ENCODE data around the gene CELA2A. TPM values are rescaled to one million over a fixed set of nuclear protein-coding genes. Genes with fewer than 3 reads are reported as not detected.
"Not testable (repeated sequence)": the region's sequence is repeated elsewhere in the genome, so short reads cannot be mapped to it uniquely, and the experiment has no call there.

Gene CELA2A
- total RNA-seq, 2 experiments from 2014 or later: not detected

GRCh38 chr1:15471067-15471466 is 14.5 kb downstream of the CELA2A start:
- ATAC-seq (ENCODE audit: poor library complexity); H3K4me1 Mint-ChIP-seq (ENCODE audit: low read depth); H3K9me3 Mint-ChIP-seq; intact Hi-C loops (cut with DNase I, micrococcal nuclease); H3K4me3 Mint-ChIP-seq; CTCF ChIA-PET; H3K27ac ChIP-seq (ENCODE audit: low read depth in 1 of 2, low read length in 2 of 2); DNase-seq; H3K27ac Mint-ChIP-seq; H3K36me3 ChIP-seq (ENCODE audit: insufficient read depth, low read length); H3K27me3 Mint-ChIP-seq; POLR2A ChIA-PET; H3K9me3 ChIP-seq (ENCODE audit: control insufficient read depth in 1 of 2, insufficient read depth in 1 of 2, low read length in 2 of 2); H3K4me1 ChIP-seq (ENCODE audit: insufficient read depth, low read length); H3K4me3 ChIP-seq (ENCODE audit: low read length); H3K36me3 Mint-ChIP-seq (ENCODE audit: low read depth); H3K27me3 ChIP-seq (ENCODE audit: control insufficient read depth in 1 of 2, insufficient read depth in 2 of 2, low read length in 2 of 2): not testable (repeated sequence)

DNA sequence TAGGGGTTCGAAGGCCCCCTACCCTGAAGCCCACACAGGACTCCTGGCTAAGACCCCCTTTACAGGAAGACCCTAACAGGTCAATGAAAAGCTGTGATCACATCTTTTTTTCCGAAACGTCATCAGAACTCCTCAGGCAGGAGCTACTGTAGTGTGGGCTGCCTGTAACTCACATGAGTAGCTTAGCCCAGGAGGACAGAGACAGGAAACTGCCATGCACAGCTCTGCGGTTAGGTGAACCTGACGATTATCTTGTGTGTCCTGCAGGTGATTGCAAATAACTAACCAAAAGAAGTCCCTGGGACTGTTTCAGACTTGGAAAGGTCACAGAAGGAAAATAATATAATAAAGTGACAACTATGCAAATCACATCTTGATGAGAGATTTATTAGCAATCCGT is 15.2 kb downstream of the CELA2A start:
- H3K9me3 ChIP-seq (ENCODE audit: control insufficient read depth in 1 of 2, insufficient read depth in 1 of 2, low read length in 2 of 2): not testable (repeated sequence)

DNA sequence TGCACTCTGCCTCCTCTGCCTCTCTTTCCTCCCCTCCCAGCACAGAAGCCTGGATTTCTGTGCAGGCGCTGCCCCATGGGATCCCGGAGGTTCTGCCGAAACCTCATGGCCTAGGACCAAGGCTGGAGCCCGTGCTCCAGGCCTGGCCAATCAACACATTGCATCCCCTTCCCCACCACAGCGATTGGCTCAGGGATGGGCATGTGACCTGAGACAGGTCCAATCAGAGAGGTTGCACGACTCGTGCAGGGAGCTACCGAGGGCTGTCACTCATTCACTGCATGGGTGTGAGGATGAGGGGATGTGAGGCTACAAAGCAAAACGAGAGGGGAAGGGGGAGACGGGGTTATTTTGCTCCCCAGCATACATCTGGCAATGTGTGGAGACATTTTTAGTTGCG is 16.1 kb downstream of the CELA2A start:
- no peak for ATAC-seq (ENCODE audit: poor library complexity)
- H3K4me1 Mint-ChIP-seq (ENCODE audit: low read depth): no peaks in the 10 kb centered on the region
- intact Hi-C loops (cut with DNase I, micrococcal nuclease): no loop called here

More for the DNA sequence above, 15.2 kb downstream of the CELA2A start:
- ATAC-seq (ENCODE audit: poor library complexity); H3K4me1 ChIP-seq (ENCODE audit: insufficient read depth, low read length); H3K4me1 Mint-ChIP-seq (ENCODE audit: low read depth); H3K4me3 ChIP-seq (ENCODE audit: low read length); CTCF ChIA-PET; DNase-seq; H3K27ac ChIP-seq (ENCODE audit: low read depth in 1 of 2, low read length in 2 of 2); H3K9me3 Mint-ChIP-seq; H3K27me3 Mint-ChIP-seq; H3K4me3 Mint-ChIP-seq; H3K36me3 Mint-ChIP-seq (ENCODE audit: low read depth); H3K36me3 ChIP-seq (ENCODE audit: insufficient read depth, low read length); intact Hi-C loops (cut with DNase I, micrococcal nuclease); H3K27me3 ChIP-seq (ENCODE audit: control insufficient read depth in 1 of 2, insufficient read depth in 2 of 2, low read length in 2 of 2); H3K27ac Mint-ChIP-seq: not testable (repeated sequence)
- POLR2A ChIA-PET: interaction anchor here (0.6 kb wide), 1 partner anchor 49 kb away, joined by 3 read pairs; no protein-coding TSS in a partner anchor

DNA sequence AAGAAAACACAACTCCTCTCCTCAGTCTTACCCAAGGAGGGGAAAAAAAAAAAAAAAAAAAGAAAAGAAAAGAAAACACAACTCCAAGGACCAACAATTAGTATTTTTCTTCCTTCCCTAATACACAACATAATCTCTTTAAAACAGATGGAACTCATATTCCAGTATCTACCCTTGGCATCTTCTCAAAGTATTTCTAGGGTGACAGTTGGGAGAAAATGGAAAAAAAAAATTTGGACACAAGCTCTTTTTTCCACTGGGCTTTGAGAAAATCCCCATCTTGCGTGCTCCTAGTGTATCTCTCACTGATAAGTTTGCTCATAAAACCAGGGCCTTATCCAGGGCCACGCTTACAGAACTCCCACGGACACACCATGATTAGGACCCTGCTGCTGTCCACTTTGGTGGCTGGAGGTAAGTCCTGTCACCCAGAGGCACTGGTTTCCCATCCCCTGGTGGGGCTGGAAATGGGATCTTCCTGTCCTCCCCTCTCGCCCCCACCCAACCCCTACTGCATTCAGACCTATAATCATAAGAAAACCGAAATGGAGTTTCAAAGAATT is 19.3 kb downstream of the CELA2A start, which contains the start of gene CELA2B:
TSS of gene CELA2B (plus strand) at position 353 of the 563 bp plus-strand sequence. CDS start at position 375, 22 bp downstream.
- ChIA-PET POLR2A (no interaction called here), CTCF (no interaction called here)
- Mint-ChIP-seq H3K4me1 (ENCODE audit: low read depth) (no peaks in the 10 kb centered on the region), H3K9me3 (no peaks in the 10 kb centered on the region), H3K36me3 (ENCODE audit: low read depth) (no peaks in the 10 kb centered on the region), H3K4me3 (no peak within 1 kb of the TSS), H3K27ac (no peak within 1 kb of the TSS), H3K27me3 (no peaks in the 10 kb centered on the region)
- Histone ChIP-seq H3K4me3 (ENCODE audit: low read length) (no peak within 1 kb of the TSS), H3K9me3 (ENCODE audit: control insufficient read depth in 1 of 2, insufficient read depth in 1 of 2, low read length in 2 of 2) (no peaks in the 10 kb centered on the region), H3K27me3 (ENCODE audit: control insufficient read depth in 1 of 2, insufficient read depth in 2 of 2, low read length in 2 of 2) (no peaks in the 10 kb centered on the region), H3K4me1 (ENCODE audit: insufficient read depth, low read length) (no peaks in the 10 kb centered on the region), H3K27ac (ENCODE audit: low read depth in 1 of 2, low read length in 2 of 2) (no peak within 1 kb of the TSS), H3K36me3 (ENCODE audit: insufficient read depth, low read length) (no peaks in the 10 kb centered on the region)
- ATAC-seq (ENCODE audit: poor library complexity): no peak
- intact Hi-C loops (cut with DNase I, micrococcal nuclease): no loop called here
- DNase-seq: no peak
- no peak for TF ChIP-seq CTCF (IDR thresholded peaks at IDR 0.05)

More for the DNA sequence above, 16.1 kb downstream of the CELA2A start:
- Histone ChIP-seq H3K27me3 (ENCODE audit: control insufficient read depth in 1 of 2, insufficient read depth in 2 of 2, low read length in 2 of 2) (no peaks in the 10 kb centered on the region), H3K4me3 (ENCODE audit: low read length) (no peak overlapping the region), H3K9me3 (ENCODE audit: control insufficient read depth in 1 of 2, insufficient read depth in 1 of 2, low read length in 2 of 2) (no peaks in the 10 kb centered on the region), H3K27ac (ENCODE audit: low read depth in 1 of 2, low read length in 2 of 2) (no peak overlapping the region), H3K4me1 (ENCODE audit: insufficient read depth, low read length) (no peaks in the 10 kb centered on the region), H3K36me3 (ENCODE audit: insufficient read depth, low read length) (no peaks in the 10 kb centered on the region)
- H3K9me3 Mint-ChIP-seq: no peaks in the 10 kb centered on the region
- H3K27me3 Mint-ChIP-seq: no peaks in the 10 kb centered on the region
- no peak for DNase-seq
- TF ChIP-seq CTCF (IDR thresholded peaks at IDR 0.05): no peak
- POLR2A ChIA-PET: no interaction called here
- no peaks in the 10 kb centered on the region for H3K36me3 Mint-ChIP-seq (ENCODE audit: low read depth)
- H3K4me3 Mint-ChIP-seq: no peak overlapping the region
- no peak overlapping the region for H3K27ac Mint-ChIP-seq
- CTCF ChIA-PET: no interaction called here

Data from CD4-positive, alpha-beta T cell (primary cell).